ENCODE measurements around the gene TMA7.

TMA7 gene

DNA sequence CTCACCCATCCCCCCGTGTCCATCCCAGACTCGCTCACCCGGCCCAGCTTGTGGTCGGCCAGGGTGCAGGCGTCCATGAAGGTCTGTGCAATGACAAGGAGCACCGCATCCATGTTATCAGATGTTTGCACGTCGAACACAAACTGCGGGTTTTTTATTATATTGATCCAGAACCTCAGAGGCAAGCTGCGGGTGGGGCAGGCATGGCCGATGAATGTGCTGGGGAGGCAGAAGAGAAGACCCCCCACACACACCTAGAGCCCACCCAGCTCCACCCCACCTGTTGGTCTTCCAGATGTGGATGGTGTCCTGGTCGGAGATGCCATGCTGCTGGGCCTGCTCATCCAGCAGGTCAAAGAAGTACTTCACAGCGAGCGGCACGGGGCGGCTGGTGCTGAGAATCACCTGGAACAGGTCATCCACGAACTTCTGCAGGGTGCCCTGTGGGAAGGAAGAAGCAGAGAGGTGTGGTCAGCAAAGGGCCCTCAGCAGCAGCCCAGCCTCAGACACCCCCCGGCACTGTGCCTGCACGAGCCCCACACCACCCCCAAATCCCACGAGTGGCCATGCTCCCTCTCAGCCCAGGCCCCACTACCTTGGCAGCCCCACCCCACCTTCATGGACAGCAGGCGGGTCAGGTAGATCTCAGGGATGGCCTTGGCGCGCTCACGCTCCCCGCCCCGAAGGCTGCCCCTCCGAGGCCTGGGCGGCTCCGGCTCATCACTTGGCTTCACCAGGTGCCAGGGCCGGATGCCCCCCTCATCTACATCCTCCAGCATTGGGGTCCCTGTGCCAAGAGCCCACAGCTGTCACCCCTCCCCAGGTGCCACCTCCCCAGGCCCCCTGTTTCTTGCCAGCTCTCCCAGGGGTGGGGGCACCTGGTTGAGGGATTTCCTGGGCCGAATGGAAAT lies 30.5 kb upstream of the TMA7 start:
- DNase-seq = no peak

DNA sequence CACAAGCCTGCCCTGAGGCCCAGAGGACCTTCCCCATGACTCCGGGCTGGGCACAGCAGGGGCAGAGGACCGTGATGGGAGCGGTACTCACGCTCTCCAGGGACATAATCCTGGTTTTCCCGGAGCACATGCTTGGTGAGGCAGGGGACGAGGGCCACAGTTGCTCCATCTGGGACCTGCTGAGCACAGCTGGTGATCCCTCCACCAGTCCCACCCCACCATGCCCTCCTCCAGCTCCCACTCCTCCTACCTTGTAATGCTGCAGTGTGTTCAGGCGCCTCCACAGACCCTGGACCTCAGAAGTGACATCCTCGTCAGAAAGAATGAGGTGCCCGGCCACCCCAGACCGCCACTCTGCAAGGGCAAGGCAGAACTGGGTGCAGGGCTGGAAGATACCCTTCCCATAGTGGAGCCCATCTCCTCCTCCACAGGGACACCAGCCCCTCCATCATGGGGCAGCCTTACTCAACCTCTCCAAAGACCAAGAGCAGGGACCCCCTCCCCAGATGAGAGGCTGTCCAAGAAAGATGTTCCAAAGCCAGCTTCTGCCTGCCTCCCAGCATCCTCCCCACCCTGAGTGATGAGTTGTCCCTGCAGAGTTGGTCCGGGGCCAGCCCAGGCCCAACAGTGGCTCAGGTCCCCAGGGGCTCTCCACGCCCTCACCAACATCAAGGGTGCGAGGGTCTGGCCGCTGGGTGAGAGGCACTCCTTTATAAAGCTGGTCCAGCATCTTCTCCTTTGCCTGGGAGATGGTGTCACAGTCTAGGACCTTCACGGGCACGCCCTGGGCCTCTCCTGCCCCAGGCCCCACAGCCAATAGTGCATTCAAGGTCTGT lies 29.6 kb upstream of the TMA7 start:
- DNase-seq = no peak

DNA sequence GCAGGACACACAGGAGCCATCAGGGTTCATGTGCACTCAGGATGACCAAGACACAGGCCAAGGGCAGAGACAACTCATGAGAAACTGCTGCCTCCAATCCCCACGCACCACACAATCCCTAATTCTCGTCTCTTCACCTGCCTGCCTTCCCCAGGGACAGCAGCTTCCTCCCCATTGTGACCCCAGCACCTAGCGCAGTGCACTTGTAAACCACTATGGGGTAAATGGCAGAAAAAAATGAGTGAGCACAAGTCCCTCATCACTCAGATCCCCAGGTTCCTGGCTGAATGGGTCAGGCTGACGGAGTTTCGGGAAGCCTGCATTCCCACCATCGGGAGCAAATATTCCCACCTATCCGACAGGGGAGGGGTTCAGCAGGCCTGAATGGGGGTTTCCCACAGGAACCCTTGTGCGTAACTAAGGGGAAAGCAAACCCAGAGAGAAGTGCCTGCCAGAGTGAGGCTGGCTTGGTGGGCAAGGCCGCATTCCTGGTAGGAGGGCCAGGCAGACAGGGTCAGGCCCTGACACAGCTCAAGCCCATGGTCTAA lies 28.9 kb upstream of the TMA7 start:
- no peak for DNase-seq

DNA sequence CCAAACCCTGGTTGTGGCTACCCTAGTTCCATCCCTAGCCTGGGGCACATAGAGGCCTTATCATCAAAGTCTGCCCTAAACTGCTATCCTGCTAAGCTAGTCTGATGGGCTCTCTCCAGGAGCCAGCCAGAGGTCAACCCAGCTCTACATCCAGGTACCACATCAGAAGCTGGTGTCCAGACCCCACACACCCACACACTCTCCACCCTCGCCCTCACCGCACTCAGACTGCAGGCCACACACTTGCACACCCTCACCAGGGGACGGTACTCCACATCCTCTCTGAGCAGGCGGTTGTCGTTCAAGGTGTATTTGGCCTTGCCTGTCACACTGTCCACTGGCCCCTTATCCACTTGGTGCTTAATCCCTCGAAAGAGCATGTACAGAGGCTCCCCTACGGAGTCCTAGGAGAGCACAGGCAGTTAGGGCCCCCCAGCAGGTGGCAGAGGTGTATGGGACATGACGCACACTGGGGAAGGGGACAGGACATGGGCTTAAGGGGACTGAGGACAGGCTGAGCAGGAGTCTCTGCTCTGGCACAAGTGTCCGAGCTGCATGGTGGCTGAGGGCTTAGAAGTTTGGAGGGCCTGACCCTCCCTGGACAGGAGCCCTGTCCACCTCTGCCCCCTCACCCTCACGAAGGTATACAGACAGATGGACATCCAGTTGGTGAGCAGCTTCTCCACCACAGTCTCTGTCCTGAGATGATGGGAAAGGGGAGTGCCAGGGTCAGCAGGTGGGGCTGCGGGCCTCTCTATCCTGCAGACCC lies 28.3 kb upstream of the TMA7 start:
- no peak for DNase-seq

DNA sequence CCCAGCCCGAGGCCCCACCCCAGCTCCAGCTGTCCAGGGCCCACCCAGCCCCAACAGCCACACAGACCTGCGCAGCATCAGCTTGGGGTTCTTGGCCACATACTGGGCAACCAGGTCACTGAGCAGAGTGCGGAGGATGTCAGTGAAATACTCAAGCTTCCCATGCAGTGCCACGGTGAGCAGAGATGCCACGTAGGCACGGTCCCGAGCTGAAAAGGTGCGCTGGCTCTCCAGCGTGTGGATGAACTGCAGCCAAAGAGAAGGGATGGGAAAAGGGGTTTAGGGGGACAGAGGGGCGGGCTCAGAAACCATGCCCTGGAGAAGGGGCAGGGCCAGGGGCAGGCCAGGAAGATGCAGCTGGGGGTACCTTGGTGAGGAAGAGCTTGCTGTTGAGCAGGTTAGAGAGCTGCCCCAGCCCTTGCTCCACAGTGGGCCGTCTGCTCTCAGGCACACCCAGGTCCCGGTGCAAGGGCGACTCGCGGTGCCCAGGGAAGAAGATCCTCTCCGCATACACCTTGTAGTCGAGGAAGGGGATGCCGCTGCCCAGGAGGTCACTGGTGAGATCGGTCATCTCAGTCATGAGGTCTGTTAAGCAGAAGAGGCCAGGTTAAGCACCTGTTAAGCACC lies 27.6 kb upstream of the TMA7 start:
- no peak for DNase-seq

DNA sequence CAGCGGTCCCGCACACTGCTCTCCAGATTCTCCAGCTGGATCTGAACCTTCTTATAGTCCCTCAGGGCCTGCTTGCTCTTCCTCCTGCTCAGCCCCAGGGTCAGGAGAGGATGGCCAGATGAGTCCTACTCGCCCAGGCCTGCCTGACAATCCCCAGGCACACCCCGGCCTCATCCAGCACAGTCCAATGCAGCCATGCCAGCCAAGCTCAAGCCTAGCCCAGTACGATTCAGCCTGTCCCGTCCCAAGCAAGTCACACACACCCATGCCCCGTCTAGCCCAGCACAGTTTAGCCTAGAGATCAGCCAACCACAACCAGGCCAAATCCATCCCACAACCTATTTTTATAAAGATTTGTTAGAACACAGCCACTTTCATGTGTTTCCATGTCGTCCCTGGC lies 27.0 kb upstream of the TMA7 start:
- no peak for DNase-seq

DNA sequence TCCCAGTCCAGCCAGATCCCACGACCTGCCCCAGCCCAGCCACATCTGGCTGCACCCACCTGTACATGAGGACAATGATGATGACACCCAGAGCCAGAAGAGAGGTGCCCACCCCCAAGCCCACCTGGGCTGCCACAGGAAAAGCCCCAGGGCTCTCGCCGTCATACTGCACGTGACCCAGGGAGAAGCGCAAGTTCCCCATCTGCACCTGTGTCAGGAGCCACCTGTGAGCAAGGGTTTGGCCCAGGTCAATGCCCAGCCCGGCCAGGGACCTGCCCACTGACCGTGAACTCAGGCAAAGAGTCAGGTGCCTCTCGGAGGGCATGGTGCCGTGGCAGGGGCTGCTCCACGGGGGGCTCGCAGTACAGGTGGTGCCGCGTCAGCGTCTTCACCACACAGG lies 26.4 kb upstream of the TMA7 start:
- no peak for DNase-seq

DNA sequence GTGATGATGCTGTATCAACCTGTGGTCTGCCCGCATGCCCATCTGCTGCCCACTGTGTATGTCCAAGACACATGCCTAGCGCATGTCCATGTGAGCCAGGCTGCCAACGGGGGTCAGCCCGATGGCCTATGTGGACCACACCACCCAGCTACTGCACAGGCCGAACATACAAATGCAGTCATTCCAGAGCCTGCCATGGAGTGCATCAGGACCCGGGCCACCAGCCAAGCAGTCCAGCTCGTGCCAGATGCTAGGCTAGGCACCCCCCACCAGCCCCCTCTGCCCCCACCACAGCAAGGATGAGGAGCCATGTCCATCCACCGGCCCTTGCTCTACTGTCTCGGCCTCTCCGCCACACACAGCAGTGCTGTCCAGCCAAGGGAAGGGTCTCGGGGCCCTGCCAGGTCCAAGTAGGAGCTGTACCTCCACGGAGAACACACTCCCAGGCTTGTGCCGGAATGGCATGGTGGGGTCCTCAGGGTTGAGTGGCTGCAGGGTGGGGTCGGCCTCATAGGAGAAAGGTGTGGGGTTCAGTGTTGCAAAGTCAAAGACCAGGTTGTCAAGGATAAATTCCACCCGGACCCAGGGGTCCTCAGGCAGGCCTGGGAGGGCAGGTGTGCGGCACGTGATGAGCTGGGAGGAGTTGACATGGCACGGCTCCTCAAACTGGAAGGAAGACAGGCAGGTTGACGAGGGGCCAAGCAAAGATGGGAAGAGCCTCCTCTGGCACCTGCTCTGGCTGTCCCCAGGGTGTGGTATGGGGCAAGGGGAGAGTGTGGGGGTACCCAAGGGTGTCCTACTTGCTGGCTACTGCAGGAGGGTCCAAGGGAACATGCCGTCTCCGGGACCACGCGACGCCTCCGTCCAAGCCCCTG lies 25.4 kb upstream of the TMA7 start:
- no peak for DNase-seq

DNA sequence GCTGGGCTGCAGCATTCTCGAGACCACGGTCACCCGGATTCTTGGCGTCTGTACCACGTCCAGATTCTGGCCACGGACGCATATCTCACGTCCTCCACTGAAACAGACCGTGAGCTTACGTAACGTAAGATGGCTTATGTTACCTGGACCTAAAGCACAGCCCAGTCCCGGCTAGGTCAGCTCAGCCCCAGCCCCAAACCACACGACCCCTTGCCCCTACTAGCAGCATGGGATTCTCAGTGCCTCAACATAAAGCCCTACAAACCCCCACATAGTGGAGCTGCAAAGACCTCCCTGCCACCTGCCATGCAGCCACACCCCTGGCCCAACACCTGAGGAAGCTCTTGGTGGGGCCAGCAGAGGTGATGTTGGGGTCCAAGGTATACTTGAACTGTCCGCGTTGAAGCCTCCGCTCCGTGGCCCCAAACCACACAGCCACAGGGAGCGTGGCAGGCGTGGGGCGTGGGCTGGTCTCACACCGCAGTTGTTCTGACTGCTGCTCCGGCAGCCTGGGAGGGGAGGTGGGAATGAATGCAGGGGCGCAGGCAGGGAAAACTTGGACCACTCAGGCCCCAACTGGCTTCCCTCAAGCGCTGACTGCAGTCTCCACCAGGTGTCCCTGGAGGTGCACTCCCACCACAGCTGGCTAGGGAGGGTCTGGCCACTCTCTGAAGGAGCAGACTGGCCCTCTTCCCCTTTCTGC lies 24.7 kb upstream of the TMA7 start:
- no peak for DNase-seq

DNA sequence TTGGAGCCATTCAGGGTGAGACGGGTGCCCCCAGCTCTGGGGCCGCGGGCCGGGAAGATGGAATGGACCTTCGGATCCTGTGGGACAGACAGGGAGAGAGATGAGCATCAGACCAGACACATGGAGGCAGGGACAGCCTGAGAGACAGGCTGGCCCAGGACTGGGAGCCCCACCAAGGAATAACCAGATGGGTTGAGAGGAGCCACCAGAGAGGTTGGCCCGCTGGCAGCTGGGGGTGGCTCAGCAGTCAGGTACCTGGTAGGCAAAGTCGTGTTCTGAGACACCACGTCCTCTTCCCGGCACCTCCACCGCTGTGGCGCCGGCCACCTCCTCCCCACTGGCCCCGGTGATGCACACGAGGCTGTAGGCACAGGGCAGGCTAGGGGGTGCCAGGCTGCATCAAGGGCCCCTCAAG lies 24.0 kb upstream of the TMA7 start:
- DNase-seq = no peak

DNA sequence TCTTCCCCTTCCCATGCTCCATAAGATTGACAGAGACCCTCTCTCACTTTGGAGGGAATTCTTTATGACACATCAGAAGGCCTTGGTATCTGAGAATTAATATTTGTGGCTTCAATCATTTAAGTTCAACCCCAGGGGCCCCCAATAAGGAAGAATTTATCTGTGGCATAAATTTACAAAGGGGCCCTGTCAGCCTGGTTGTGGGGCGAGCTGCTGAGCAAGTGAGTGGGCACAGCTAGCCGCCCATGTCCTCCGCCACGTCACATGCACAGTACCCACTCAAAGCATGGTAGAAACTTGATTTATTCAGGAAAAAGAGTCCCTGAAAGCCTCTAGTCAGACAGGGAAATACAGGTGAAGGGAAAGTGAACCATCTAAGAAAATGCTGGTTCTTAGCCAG lies 23.5 kb upstream of the TMA7 start:
- DNase-seq = no peak

DNA sequence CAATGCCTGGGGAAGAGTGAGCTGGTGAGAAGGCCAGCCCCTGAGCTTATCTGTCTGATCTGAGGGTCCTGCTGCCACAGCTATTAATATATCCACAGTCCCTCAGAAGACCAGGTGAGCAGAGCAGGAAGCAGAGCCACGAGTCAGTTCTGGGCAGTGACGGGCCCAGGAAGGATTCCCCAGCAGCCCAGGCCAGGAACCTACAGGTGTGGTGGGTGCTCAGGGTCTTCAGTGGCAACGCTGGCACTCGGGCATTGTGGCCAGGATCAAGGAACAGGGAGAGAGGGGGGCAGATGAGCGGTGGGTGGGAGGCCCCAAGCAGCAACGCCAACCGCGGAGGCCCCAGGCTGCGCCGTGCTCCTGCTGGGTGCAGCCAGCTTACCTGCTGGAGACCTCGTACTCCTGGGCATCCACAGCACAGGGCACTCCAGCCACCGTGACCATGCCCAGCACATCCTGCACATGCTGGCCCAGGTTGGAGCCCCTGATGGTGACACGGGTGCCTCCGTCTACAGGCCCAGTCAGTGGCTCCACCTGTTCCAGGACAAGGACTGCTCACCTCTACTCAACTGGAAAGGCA lies 22.4 kb upstream of the TMA7 start:
- DNase-seq = no peak

DNA sequence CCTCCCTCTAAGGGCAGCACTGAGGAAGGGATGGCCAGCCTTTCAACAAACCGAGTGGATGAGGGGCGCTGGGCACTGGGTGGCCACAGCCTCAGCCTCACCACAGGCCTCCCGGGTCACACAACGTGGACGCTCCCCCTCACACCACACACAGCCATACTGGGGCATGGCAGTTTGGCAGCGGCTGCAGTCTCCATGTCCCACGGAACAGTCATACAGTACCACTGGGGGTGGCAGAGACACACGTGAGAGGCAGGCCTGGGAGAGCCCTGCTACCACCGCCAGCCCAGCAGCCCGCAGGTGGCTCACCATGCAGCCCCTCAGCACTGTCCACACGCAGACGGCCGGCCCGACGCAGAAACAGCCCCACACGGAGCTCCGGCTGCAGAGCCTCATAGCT lies 21.9 kb upstream of the TMA7 start:
- no peak for DNase-seq

DNA sequence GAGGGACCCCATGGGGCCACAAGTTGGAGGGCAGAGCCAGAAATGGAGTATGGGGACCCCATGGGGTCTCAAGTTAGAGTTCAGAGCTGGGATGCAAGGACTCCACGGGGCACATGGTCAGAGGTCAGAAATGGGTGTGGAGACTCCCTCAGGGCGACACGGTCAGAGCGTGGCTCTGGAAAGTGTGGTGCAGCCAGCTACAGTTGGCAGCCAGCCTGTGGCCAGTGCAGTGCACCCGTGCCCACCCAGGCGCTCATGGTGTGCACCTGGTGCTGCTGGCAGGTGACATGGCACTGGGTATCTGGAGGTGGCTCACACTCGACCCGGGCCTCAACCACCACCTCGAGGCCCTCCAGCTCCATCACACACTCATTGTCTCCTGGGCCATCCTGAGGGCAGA lies 21.4 kb upstream of the TMA7 start:
- DNase-seq = no peak

DNA sequence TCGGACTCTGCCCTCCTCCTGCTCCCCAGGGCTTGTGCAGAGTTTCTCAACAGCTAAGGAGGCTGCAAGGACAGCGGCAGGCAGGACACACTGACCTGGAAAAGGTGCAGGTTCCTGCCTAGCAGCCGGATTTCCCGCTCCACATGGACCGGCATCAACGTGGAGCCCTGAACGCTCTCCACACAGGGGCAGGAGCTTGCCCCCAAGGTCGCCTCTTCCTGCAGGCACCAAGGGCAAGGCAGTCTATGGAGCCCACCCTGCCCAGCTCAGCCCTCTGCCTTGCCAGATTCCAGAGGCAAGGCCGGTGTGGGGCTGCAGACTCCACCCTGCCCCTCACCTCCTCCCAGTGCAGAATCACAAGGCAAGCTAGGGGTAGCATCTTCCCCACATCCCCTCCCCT lies 20.9 kb upstream of the TMA7 start:
- no peak for DNase-seq

DNA sequence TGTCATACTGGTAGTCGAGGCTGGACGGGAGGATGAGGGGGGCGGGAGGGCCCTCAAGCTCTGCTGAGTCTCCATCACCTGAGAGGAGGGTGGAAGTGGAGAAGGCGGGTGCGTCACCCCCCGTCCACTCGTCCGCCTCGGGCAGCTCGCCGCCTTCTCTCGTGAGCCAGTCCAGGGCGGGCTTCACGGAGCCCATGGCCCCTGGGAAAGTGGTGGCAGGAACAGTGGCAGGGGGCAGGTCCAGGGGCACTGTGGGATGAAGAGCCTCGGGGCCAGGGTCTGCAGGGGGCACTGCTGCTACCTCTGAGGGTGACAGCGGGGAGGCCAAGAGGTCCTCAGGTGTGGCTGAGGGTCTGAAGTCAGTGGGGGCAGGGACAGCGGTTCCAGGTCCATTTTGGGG lies 20.5 kb upstream of the TMA7 start:
- DNase-seq = no peak

DNA sequence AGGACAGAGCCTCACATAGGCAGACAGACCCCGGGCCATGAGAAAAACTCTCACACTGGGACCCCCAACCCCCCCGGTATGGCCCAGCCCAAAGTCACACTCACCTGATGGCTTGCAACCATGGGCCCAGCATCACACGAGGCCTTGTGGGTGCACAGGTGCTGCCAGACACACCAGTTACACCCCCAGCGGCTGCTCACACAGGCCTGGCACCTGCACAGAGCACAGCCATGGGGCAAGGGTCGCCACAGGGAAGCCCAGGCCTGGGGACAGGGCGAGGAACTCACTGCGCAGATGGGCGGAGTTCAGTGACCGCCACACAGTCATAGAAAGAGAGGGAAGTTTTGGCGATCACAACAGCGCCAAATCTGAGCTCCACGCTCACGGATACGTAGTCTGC lies 19.5 kb upstream of the TMA7 start:
- no peak for DNase-seq

DNA sequence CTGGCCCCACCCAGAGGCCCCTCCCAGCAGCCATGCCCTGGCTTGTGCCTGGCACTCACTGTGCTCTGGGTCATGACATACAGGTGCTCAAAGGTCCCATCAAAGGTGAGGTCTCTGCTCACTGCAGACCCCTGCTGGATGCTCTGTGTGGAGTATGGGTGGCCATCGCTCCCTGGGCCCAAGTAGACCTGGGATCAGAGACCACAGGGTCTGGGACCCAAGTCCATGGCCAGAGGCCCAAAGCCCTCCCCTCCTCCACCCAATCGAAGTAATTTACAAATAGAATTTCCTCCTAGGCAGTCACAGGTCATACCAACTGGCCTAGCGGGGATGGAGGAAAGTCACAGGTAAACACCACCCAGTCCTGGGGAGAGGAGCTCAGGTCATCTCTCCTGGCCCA lies 17.8 kb upstream of the TMA7 start:
- DNase-seq = no peak

DNA sequence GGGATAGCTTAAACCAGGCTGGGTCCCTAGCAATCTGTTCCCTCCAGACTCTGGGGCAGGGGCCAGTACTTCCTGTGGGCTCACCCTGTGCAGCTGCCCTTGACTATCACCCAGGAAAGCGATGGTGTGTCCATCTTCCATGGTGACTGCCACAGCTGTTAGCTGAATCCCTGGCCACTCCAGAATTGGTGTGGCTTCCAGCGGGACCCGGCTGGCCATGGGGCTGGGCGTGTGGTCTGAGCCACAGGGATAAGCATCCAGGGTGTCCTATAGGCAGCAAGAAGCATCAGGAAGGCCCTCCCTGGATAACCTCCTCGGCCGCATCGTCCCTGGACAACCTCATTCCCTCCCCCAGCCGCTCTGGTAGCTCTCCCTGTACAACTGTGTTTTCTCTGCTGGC lies 17.4 kb upstream of the TMA7 start:
- DNase-seq = no peak

DNA sequence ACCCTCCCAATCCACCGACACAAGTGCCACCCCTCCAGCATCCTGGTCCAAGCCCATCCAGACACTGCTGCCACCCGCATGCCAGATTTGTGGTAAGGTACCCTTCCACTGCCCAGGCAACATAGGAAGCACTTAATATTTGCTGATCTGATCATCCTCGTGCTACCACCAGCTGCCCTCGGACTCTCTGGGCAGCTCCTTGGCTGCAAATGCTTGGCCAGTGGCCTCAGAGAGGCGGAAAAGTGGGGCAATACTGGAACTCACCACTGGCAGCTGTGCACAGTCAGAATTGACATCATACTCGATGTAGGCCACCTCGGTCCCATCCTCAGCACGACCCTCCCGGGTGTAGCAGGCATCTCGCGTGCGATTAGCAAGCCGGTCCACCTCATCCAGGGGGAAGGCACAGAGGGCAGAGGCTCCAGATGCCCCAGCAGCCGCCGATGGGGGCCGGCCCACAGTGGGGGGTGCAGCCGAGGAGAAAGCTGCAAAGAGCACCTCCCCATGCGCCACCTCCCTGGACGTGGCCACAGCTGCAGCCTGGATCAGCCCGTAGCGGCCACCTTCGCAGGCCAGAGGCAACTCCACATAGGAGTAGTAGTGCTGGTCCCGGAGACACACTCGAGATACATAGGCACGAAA lies 16.7 kb upstream of the TMA7 start:
- no peak for DNase-seq
